OCI-LY3 (cell line): ENCODE results near the gene CRIM1.

Experiments used
- CTCF ChIP-seq: fragments of 200-600, 300-600 bp; sonication (generic); IDR thresholded peaks from 2 replicates; pipeline ENCODE4 v1.5.1; 2014; ENCODE audit warnings: antibody characterized with exemption, low read length, low read depth
- EZH2phosphoT487 ChIP-seq: fragments of 200-600 bp; shearing (Covaris generic); IDR thresholded peaks from 2 replicates; pipeline ENCODE4 v1.6.1; 2018; ENCODE audit warnings: antibody characterized with exemption, mixed run types, low read depth

DNA sequence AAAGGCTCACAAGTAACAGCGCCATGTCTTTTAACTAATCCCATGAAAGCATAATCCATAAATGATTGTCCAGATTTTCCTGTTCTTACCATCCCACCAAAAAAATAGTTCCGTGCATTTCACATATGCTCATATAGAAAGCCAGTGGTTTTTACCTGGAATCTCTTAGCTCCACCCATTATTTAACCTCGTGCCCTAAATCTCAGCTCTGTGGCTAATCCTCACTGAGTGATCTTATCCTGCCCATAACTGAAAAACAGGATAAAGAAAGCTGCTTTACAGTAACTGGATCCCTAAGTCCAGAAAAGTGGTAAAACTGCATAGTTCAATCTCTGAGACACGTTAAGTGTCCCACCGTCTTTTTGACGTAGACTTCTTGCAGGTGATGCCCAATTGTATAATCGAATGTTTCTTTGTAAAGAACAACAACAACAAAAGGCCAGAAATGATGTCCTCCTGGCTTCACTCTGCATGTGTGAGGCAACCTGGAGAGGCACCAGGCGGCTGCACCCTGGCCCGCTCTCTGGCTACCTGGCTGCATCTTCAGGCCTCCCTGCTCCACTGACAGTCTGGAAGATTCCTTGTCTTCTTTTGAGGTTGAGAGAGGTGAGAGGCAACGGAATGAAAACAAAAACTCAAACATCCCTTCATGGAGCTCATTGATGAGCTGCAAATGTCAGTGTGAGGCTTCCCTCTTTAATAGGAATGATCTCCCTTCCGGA is 203.8 kb downstream of the CRIM1 start:
- no peak for TF ChIP-seq EZH2phosphoT487
- no peak for TF ChIP-seq CTCF
